Body of pancreas (tissue), 4 donors: ENCODE measurements around the gene KLHL15.
"Not testable (repeated sequence)": the region's sequence is repeated elsewhere in the genome, so short reads cannot be mapped to it uniquely, and the experiment has no call there.

Source experiments
- CTCF ChIP-seq, 7 experiments: fragments of 450-650 bp in 4 of 7; fragments of 200-600 bp in 3 of 7; sonication (generic) in 3 of 7; IDR thresholded peaks; one replicate each; pipeline ENCODE4 v1.5.1; 2016 to 2019; ENCODE audit warnings: antibody characterized with exemption in 7 of 7
- POLR2A ChIP-seq, 3 donors: fragments of 450-650 bp; IDR thresholded peaks; one replicate each; pipeline ENCODE4 v1.6.1; 2016; ENCODE audit warnings: antibody characterized with exemption in 3 of 3, mild to moderate bottlenecking in 2 of 3

DNA sequence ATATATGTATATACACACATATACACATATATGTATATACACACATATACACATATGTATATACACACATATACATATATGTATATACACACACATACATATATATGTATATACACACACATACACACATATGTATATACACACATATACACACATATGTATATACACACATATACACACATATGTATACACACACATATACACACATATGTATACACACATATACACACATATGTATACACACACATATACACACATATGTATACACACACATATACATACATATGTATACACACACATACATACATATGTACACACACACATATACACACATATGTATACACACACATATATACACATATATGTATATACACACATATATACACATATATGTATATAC, 19.1 kb upstream of the KLHL15 start:
- TF ChIP-seq CTCF, POLR2A (IDR thresholded peaks at IDR 0.05): not testable (repeated sequence)
